ENCODE results near the gene ADARB2.

Gene ADARB2

GRCh38 chr10:1411956-1412355 is 325.4 kb downstream of the ADARB2 start:
- DNase-seq (ENCODE audit: low read depth, low spot score), result no peak

GRCh38 chr10:1411451-1411850 is 325.9 kb downstream of the ADARB2 start:
- no peak for DNase-seq (ENCODE audit: low read depth, low spot score)

GRCh38 chr10:1410469-1411395 is 326.6 kb downstream of the ADARB2 start:
- no peak for DNase-seq (ENCODE audit: low read depth, low spot score)

- DNase-seq (ENCODE audit: low read depth, low spot score), result no peak
Observed at GRCh38 chr10:1410032-1410431, 327.3 kb downstream of the ADARB2 start.

GRCh38 chr10:1409392-1409791 is 327.9 kb downstream of the ADARB2 start:
- DNase-seq (ENCODE audit: low read depth, low spot score), result no peak

- DNase-seq (ENCODE audit: low read depth, low spot score), result no peak
Observed at GRCh38 chr10:1408651-1409367, 328.5 kb downstream of the ADARB2 start.

- no peak for DNase-seq (ENCODE audit: low read depth, low spot score)
Observed at GRCh38 chr10:1406967-1407945, 330.1 kb downstream of the ADARB2 start.

- DNase-seq (ENCODE audit: low read depth, low spot score), result no peak
Observed at GRCh38 chr10:1406132-1406966, 331.0 kb downstream of the ADARB2 start.

GRCh38 chr10:1404323-1405260 is 332.7 kb downstream of the ADARB2 start:
- no peak for DNase-seq (ENCODE audit: low read depth, low spot score)

GRCh38 chr10:1403508-1404322 is 333.6 kb downstream of the ADARB2 start:
- DNase-seq (ENCODE audit: low read depth, low spot score), result no peak

- no peak for DNase-seq (ENCODE audit: low read depth, low spot score)
Observed at GRCh38 chr10:1402816-1403507, 334.4 kb downstream of the ADARB2 start.

GRCh38 chr10:1402016-1402770 is 335.1 kb downstream of the ADARB2 start:
- DNase-seq (ENCODE audit: low read depth, low spot score), result no peak

GRCh38 chr10:1401071-1401965 is 336.0 kb downstream of the ADARB2 start:
- DNase-seq (ENCODE audit: low read depth, low spot score), result no peak

- DNase-seq (ENCODE audit: low read depth, low spot score), result no peak
Observed at GRCh38 chr10:1400101-1401070, 336.9 kb downstream of the ADARB2 start.

GRCh38 chr10:1399431-1400100 is 337.8 kb downstream of the ADARB2 start:
- no peak for DNase-seq (ENCODE audit: low read depth, low spot score)
